NCI-H187 treated with DMSO at 0.1 percent for 48 hours (cell line): ENCODE measurements around the gene LIMS3.
"Not testable (repeated sequence)": the region's sequence is repeated elsewhere in the genome, so short reads cannot be mapped to it uniquely, and the experiment has no call there.

Experiments used
- DNase-seq: peaks from one replicate; lab custom pipeline; 2025; lab: John Stamatoyannopoulos, UW

The LIMS3 gene

GRCh38 chr2:109898462-109899336 lies at the start of gene LIMS3:
TSS of gene LIMS3 (plus strand) at chr2:109898688. CDS start at chr2:109898729, 41 bp downstream.
- DNase-seq: not testable (repeated sequence)

GRCh38 chr2:109871129-109871751 lies 27.2 kb upstream of the LIMS3 start:
- DNase-seq: not testable (repeated sequence)

GRCh38 chr2:109876625-109877024 lies 21.9 kb upstream of the LIMS3 start:
- DNase-seq: not testable (repeated sequence)

GRCh38 chr2:109882112-109882511 lies 16.4 kb upstream of the LIMS3 start:
- DNase-seq: not testable (repeated sequence)

- DNase-seq: not testable (repeated sequence)
These were observed 10.1 kb upstream of the LIMS3 start for GRCh38 chr2:109888414-109888813.

GRCh38 chr2:109889909-109890308 lies 8.6 kb upstream of the LIMS3 start:
- DNase-seq: not testable (repeated sequence)

GRCh38 chr2:109891024-109891423 lies 7.5 kb upstream of the LIMS3 start:
- DNase-seq: not testable (repeated sequence)

GRCh38 chr2:109893736-109894135 lies 4.8 kb upstream of the LIMS3 start:
- not testable (repeated sequence) for DNase-seq

GRCh38 chr2:109894141-109894540 lies 4.3 kb upstream of the LIMS3 start:
- DNase-seq: not testable (repeated sequence)

GRCh38 chr2:109895090-109895869 lies 3.2 kb upstream of the LIMS3 start:
- DNase-seq: not testable (repeated sequence)

- not testable (repeated sequence) for DNase-seq
These were observed 2.3 kb upstream of the LIMS3 start for GRCh38 chr2:109896212-109896611.

- not testable (repeated sequence) for DNase-seq
These were observed 573 bp upstream of the LIMS3 start for GRCh38 chr2:109897769-109898461.

- DNase-seq: not testable (repeated sequence)
These were observed 7.3 kb downstream of the LIMS3 start for GRCh38 chr2:109905796-109906195.

GRCh38 chr2:109908626-109909025 lies 10.1 kb downstream of the LIMS3 start:
- not testable (repeated sequence) for DNase-seq

- DNase-seq: not testable (repeated sequence)
These were observed 12.3 kb downstream of the LIMS3 start for GRCh38 chr2:109910789-109911188.

- not testable (repeated sequence) for DNase-seq
These were observed 15.4 kb downstream of the LIMS3 start for GRCh38 chr2:109913911-109914310.

- DNase-seq: not testable (repeated sequence)
These were observed 16.1 kb downstream of the LIMS3 start for GRCh38 chr2:109914552-109914951.

GRCh38 chr2:109915830-109916229 lies 17.3 kb downstream of the LIMS3 start:
- not testable (repeated sequence) for DNase-seq

- not testable (repeated sequence) for DNase-seq
These were observed 21.7 kb downstream of the LIMS3 start for GRCh38 chr2:109920162-109920561.

- not testable (repeated sequence) for DNase-seq
These were observed 23.3 kb downstream of the LIMS3 start for GRCh38 chr2:109921543-109922384.

GRCh38 chr2:109924481-109924880 lies 26.0 kb downstream of the LIMS3 start:
- DNase-seq: not testable (repeated sequence)
